CD14-positive monocyte (primary cell): ENCODE measurements around the gene ZNF146. TPM values are rescaled to one million over a fixed set of nuclear protein-coding genes. Genes with fewer than 3 reads are reported as not detected.

ENCODE experiments used
- DNase-seq, 3 donors: peaks; one replicate each; pipeline ENCODE4 v3.0.0-alpha.2; 2011 to 2022
- H2AFZ ChIP-seq: 2 replicates; pipeline ENCODE4 v1.6.0; 2012; ENCODE audit warnings: mild to moderate bottlenecking, low read depth, low read length, inconsistent platforms; ENCODE audit not compliant: insufficient read depth, poor library complexity, severe bottlenecking
- H3K27ac ChIP-seq, 2 donors: 1 replicate in 1 of 2; 2 replicates in 1 of 2; pipeline ENCODE4 v1.5.1; 2012 to 2013; ENCODE audit warnings: low read length in 2 of 2, control low read depth in 1 of 2, inconsistent platforms in 1 of 2, low read depth in 1 of 2, mild to moderate bottlenecking in 1 of 2
- H3K27me3 ChIP-seq, 2 donors: one replicate each; pipeline versions ENCODE4 v1.6.0 to v1.6.1; 2011 to 2013; ENCODE audit warnings: low read length in 2 of 2; ENCODE audit not compliant: control insufficient read depth in 2 of 2, insufficient read depth in 2 of 2
- H3K36me3 ChIP-seq, 2 donors: replicated peaks in 1 of 2; 1 replicate in 1 of 2; 2 replicates in 1 of 2; pipeline versions ENCODE4 v1.5.1 to v1.6.1; 2012 to 2013; ENCODE audit warnings: low read length in 2 of 2, control low read depth in 1 of 2, inconsistent platforms in 1 of 2, mild to moderate bottlenecking in 1 of 2; ENCODE audit not compliant: insufficient read depth in 2 of 2, control insufficient read depth in 1 of 2
- H3K4me1 ChIP-seq, 2 donors: 1 replicate in 1 of 2; 2 replicates in 1 of 2; pipeline versions ENCODE4 v1.5.1 to v1.6.1; 2012 to 2013; ENCODE audit warnings: low read length in 2 of 2, control low read depth in 1 of 2, inconsistent platforms in 1 of 2, mild to moderate bottlenecking in 1 of 2, moderate library complexity in 1 of 2; ENCODE audit not compliant: insufficient read depth in 2 of 2, control insufficient read depth in 1 of 2
- H3K4me2 ChIP-seq: replicated peaks from 2 replicates; pipeline ENCODE3; 2012; ENCODE audit warnings: low read length, moderate library complexity, mild to moderate bottlenecking; ENCODE audit not compliant: poor library complexity, severe bottlenecking; ENCODE audit errors: extremely low read depth
- H3K4me3 ChIP-seq, 3 experiments: fragments of 200-600 bp in 1 of 3; sonication (generic) in 1 of 3; replicated peaks in 1 of 3; 1 replicate in 2 of 3; 2 replicates in 1 of 3; pipeline ENCODE4 v1.5.1; 2011 to 2013; ENCODE audit warnings: low read length in 3 of 3, mild to moderate bottlenecking in 3 of 3, control low read depth in 2 of 3, low read depth in 2 of 3, inconsistent platforms in 1 of 3, moderate library complexity in 1 of 3
- H3K79me2 ChIP-seq: 2 replicates; pipeline ENCODE4 v1.6.0; 2012; ENCODE audit warnings: mild to moderate bottlenecking, control low read depth, inconsistent platforms, low read length, moderate library complexity; ENCODE audit not compliant: insufficient read depth
- H3K9ac ChIP-seq: 2 replicates; pipeline ENCODE4 v1.6.0; 2017; ENCODE audit warnings: low read length, mild to moderate bottlenecking; ENCODE audit not compliant: insufficient read depth, poor library complexity, severe bottlenecking
- H3K9me3 ChIP-seq, 2 donors: replicated peaks in 1 of 2; 1 replicate in 1 of 2; 2 replicates in 1 of 2; pipeline versions ENCODE4 v1.5.1 to v1.6.1; 2012 to 2013; ENCODE audit warnings: low read length in 2 of 2, control low read depth in 1 of 2; ENCODE audit not compliant: control insufficient read depth in 1 of 2, insufficient read depth in 1 of 2
- H4K20me1 ChIP-seq: 2 replicates; pipeline ENCODE4 v1.6.0; 2012; ENCODE audit warnings: mild to moderate bottlenecking, low read length, control low read depth, moderate library complexity; ENCODE audit not compliant: insufficient read depth
- H3K27ac Mint-ChIP-seq, 7 donors: one replicate each; pipeline ENCODE4 v1.8.0; 2020; ENCODE audit warnings: mild to moderate bottlenecking in 7 of 7, mixed read lengths in 7 of 7, moderate library complexity in 6 of 7, inconsistent platforms in 2 of 7
- H3K27me3 Mint-ChIP-seq, 3 donors: one replicate each; pipeline ENCODE4 v1.8.0; 2021 to 2022; ENCODE audit warnings: low read depth in 3 of 3, mild to moderate bottlenecking in 3 of 3, mixed read lengths in 3 of 3, moderate library complexity in 3 of 3, inconsistent platforms in 1 of 3
- H3K36me3 Mint-ChIP-seq, 2 donors: one replicate each; pipeline ENCODE4 v1.8.0; 2020; ENCODE audit warnings: mixed read lengths in 2 of 2, inconsistent platforms in 1 of 2, mild to moderate bottlenecking in 1 of 2
- H3K4me1 Mint-ChIP-seq: one replicate; pipeline ENCODE4 v1.8.0; 2020; ENCODE audit warnings: mild to moderate bottlenecking, mixed read lengths
- H3K4me3 Mint-ChIP-seq, 2 donors: one replicate each; pipeline ENCODE4 v1.8.0; 2020; ENCODE audit warnings: mild to moderate bottlenecking in 2 of 2, mixed read lengths in 2 of 2, moderate library complexity in 1 of 2
- H3K9me3 Mint-ChIP-seq, 7 donors: one replicate each; pipeline ENCODE4 v1.8.0; 2020 to 2022; ENCODE audit warnings: mixed read lengths in 7 of 7, mild to moderate bottlenecking in 6 of 7, moderate library complexity in 6 of 7, inconsistent platforms in 2 of 7
- CTCF ChIP-seq: fragments of 200-600 bp; IDR thresholded peaks from one replicate; pipeline ENCODE4 v1.8.0; 2022; ENCODE audit warnings: antibody characterized with exemption, mild to moderate bottlenecking
- WGBS: methylation state at CpG from one replicate; pipeline ENCODE4 v1.1.5; 2013; ENCODE audit warnings: missing lambda C conversion rate; ENCODE audit not compliant: insufficient coverage; 5-methylcytosine and 5-hydroxymethylcytosine counted together
- intact Hi-C, 2 donors: fragments of 100-400 bp; cut with micrococcal nuclease; formaldehyde crosslinking; loops; one replicate each; pipeline versions ENCODE4 v1.15.0 to v1.15.1; 2023
- polyA plus RNA-seq, 3 donors: library from polyadenylated mRNA; depleted of rRNA in 1 of 3; unstranded in 2 of 3; stranded (reverse) in 1 of 3; fragments of 300-500 nt in 2 of 3; fragments of >200 nt in 1 of 3; fragmentation: Illumina TruSeq in 2 of 3; gene quantifications; 1 replicate in 2 of 3; 2 replicates in 1 of 3; pipeline ENCODE4 v1.2.3, GENCODE V29; 2012 to 2021

ZNF146 gene
- polyA plus RNA-seq, 3 donors, result 12.2 to 26.5 (median 15.8) TPM

DNA sequence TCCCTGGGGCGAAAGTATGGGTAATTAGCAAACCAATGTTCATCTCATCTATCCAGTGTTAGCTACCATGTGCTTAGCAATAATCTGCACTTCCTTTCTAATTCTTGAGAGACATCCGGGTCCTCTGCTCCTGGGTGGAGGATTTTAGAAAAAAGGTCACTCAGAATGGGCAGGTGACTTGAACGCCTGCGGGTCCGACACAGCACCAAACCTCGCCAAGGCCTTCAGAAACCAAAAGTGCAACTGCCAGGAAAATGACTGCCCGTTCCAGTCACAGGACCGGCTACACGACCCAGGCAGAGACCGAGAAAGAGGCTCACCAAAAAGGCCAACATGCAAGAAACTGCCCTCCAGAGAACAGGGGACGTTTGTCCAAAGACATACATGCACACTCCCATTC lies 39.9 kb downstream of the ZNF146 start:
- H3K9ac ChIP-seq, result no peak overlapping the region
- no peak overlapping the region for H2AFZ ChIP-seq
- H3K36me3 ChIP-seq, result no peaks in the 10 kb centered on the region
- 94% methylated on average over 9 of the region's 11 CpGs for WGBS
- no peak for TF ChIP-seq CTCF
- intact Hi-C loops, result no loop called here
- no peaks in the 10 kb centered on the region for H3K4me1 Mint-ChIP-seq
- no peaks in the 10 kb centered on the region for H3K27me3 ChIP-seq
- peaks cover 2 to 7% (median 5%) of the 10 kb centered on the region in 3 donors for H3K27me3 Mint-ChIP-seq
- H3K79me2 ChIP-seq, result no peaks in the 10 kb centered on the region
- H3K4me3 Mint-ChIP-seq, result no peak overlapping the region
- no peak overlapping the region for H3K27ac Mint-ChIP-seq
- no peaks in the 10 kb centered on the region for H3K4me1 ChIP-seq
- H3K9me3 ChIP-seq, result peaks cover 81 to 85% of the 10 kb centered on the region in 2 donors
- no peaks in the 10 kb centered on the region for H4K20me1 ChIP-seq
- H3K36me3 Mint-ChIP-seq, result no peaks in the 10 kb centered on the region
- no peak overlapping the region for H3K4me2 ChIP-seq
- peaks cover 15 to 69% (median 32%) of the 10 kb centered on the region in 7 donors for H3K9me3 Mint-ChIP-seq
- H3K4me3 ChIP-seq, result no peak overlapping the region
- no peak for DNase-seq
- H3K27ac ChIP-seq, result no peak overlapping the region

DNA sequence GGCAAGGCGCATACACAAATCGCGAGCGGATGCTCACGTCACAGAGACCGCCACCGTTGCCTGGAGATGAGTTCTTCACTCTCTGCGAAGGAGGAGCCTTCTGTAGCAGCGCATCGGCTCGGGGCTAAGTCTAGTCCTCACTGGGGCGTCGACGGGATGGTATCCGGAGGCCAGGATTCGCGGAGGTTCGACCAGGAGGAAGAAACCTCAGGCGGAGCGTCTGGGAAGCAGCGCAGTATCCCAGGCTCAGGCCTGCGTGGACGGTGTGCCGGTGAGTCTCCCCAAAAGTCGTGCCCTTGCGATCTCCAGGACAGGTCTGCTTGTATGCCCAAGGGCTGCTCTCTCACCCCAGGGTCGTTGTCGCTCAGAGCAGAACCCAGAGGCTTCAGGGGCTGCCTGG lies 40.4 kb downstream of the ZNF146 start:
- intact Hi-C loops, result no loop called here
- Mint-ChIP-seq H3K27me3 (peaks cover 2 to 7% (median 5%) of the 10 kb centered on the region in 3 donors), H3K27ac (no peak overlapping the region), H3K36me3 (no peaks in the 10 kb centered on the region), H3K4me1 (no peaks in the 10 kb centered on the region), H3K9me3 (peaks cover 15 to 64% (median 28%) of the 10 kb centered on the region in 7 donors), H3K4me3 (no peak overlapping the region)
- H3K9me3 ChIP-seq, result peaks cover 80 to 83% of the 10 kb centered on the region in 2 donors
- 95% methylated on average over 23 of the region's 28 CpGs for WGBS
- no peaks in the 10 kb centered on the region for H3K4me1 ChIP-seq
- H3K27ac ChIP-seq, result no peak overlapping the region
- no peak for DNase-seq
- no peaks in the 10 kb centered on the region for H4K20me1 ChIP-seq
- H3K79me2 ChIP-seq, result no peaks in the 10 kb centered on the region
- H3K4me2 ChIP-seq, result no peak overlapping the region
- no peak overlapping the region for H3K9ac ChIP-seq
- no peak overlapping the region for H3K4me3 ChIP-seq
- H3K27me3 ChIP-seq, result no peaks in the 10 kb centered on the region
- no peaks in the 10 kb centered on the region for H3K36me3 ChIP-seq
- TF ChIP-seq CTCF, result no peak
- no peak overlapping the region for H2AFZ ChIP-seq
